ENCODE data around the gene ICA1. TPM values are rescaled to one million over a fixed set of nuclear protein-coding genes. Genes with fewer than 3 reads are reported as not detected.

Gene ICA1
- total RNA-seq, 1 donor from 2014 or later = 54.9 TPM

DNA sequence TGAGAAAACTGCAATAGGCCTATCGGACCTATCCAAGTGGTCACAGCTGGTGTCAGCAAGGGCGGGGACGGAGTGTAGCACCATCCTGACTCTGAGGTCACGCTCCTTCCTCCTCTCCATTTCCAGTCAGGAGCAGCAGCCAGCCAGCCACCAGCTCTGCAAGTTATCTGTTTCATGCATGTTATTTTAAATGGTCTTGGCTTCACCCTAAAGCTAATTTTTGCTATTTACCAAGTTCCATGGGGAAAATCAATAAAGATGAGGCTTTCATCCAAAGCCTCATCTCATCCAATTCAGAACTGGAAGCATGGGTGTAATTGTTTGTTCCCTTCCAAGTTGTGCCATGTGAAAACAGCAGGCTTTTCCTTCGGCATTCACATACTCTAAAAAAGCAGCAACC lies 49.3 kb downstream of the ICA1 start:
- TF ChIP-seq, protein P1, sequence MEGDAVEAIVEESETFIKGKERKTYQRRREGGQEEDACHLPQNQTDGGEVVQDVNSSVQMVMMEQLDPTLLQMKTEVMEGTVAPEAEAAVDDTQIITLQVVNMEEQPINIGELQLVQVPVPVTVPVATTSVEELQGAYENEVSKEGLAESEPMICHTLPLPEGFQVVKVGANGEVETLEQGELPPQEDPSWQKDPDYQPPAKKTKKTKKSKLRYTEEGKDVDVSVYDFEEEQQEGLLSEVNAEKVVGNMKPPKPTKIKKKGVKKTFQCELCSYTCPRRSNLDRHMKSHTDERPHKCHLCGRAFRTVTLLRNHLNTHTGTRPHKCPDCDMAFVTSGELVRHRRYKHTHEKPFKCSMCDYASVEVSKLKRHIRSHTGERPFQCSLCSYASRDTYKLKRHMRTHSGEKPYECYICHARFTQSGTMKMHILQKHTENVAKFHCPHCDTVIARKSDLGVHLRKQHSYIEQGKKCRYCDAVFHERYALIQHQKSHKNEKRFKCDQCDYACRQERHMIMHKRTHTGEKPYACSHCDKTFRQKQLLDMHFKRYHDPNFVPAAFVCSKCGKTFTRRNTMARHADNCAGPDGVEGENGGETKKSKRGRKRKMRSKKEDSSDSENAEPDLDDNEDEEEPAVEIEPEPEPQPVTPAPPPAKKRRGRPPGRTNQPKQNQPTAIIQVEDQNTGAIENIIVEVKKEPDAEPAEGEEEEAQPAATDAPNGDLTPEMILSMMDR (IDR thresholded peaks at IDR 0.05; ENCODE audit: borderline replicate concordance) = no peak
- intact Hi-C loops (cut with micrococcal nuclease) = no loop called here
- no peaks in the 10 kb centered on the region for H3K27me3 ChIP-seq (ENCODE audit: low read depth)
- no peak for DNase-seq
- no peak overlapping the region for H3K27ac ChIP-seq (replicated peaks)
- H3K4me3 ChIP-seq = no peak overlapping the region
- no peaks in the 10 kb centered on the region for H3K9me3 ChIP-seq (replicated peaks)
- H3K4me1 ChIP-seq = peaks cover 39% of the 10 kb centered on the region
- H3K36me3 ChIP-seq = no peaks in the 10 kb centered on the region

DNA sequence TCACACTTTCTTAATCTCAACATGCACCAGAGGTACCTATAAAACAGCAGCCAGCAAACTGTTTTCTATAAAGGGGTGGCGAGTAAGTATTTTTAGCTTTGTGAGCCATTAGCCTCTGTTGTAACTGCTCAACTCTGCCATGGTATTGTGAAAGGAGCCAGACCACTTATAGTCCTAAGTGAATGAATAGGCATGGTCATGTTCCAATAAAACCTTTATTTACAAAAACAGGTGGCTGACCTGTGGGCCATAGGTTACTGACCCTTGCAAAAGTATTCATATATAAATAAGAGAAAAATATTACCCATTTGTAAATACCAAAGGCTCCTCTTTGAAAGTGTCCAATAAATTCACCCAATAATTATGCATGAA lies 50.3 kb downstream of the ICA1 start:
- intact Hi-C loops (cut with micrococcal nuclease) = no loop called here
- Histone ChIP-seq H3K4me3 (no peak overlapping the region), H3K9me3 (replicated peaks) (no peaks in the 10 kb centered on the region), H3K36me3 (no peaks in the 10 kb centered on the region), H3K4me1 (peaks cover 40% of the 10 kb centered on the region), H3K27me3 (ENCODE audit: low read depth) (no peaks in the 10 kb centered on the region), H3K27ac (replicated peaks) (peak overlapping the region; percentile 63)
- DNase-seq = no peak
- TF ChIP-seq, protein P1 (IDR thresholded peaks at IDR 0.05; ENCODE audit: borderline replicate concordance) = no peak

DNA sequence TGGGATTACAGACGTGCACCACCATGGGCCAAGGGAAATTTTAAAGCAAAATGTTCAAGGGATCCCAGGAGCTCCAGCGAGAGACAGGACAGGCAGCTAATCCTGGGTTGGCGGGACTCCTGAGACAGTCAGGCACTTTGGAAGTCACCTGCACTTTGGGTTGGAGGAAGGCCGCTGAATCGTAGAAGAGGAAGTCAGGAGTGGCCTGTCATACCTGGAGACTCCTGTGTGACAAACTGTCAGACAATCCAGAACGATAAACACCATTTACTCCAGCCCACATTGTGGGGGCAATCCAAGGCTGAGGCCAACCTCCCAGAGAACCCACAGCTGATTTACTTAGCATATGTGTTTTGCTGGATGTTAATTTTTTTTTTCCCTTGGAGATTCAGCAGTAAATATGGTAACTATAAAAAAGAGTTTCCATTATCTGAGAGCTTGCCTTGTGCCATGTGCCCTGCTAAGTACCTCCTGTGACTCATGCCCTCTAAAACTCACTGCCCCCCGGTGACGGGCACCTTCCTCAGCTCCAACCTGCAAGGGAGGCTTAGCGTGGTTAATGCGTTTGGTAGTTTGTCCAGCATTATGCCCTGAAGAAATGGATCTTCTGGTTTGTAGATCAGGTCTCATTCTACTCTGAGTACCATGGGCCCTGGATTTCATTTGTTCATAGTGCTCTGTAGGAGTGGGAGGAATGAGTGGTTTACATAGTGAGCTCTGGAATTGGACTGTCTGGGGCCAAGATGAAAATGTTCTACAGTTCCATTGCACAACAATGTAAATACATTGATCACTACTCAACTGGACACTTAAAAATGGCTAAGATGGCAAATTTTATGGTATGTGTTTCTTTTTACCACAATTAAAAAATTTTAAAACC lies 50.9 kb downstream of the ICA1 start:
- Histone ChIP-seq H3K4me1 (peaks cover 46% of the 10 kb centered on the region), H3K27me3 (ENCODE audit: low read depth) (no peaks in the 10 kb centered on the region), H3K36me3 (no peaks in the 10 kb centered on the region), H3K4me3 (no peak overlapping the region), H3K27ac (replicated peaks) (peak overlapping the region; percentile 63), H3K9me3 (replicated peaks) (no peaks in the 10 kb centered on the region)
- TF ChIP-seq, protein P1 (IDR thresholded peaks at IDR 0.05; ENCODE audit: borderline replicate concordance) = no peak
- intact Hi-C loops (cut with micrococcal nuclease) = no loop called here
- no peak for DNase-seq

DNA sequence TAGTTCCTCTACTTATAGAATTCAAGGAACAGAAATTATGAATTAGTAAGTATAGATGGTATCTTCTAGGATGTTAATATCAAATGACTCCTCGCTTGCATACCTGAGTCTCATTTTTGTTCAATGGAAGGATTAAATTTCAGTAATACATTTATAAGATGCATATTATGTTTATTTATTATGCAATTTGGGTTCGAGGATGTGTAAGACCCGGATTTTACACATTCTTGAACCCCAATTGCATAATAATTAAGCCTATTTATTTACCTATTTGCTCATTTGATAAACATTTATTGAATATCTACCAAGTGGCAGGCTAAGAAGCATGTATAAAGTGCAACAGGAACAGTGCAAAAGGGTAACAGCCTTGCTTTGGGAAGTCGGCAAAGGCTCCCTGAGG lies 52.6 kb downstream of the ICA1 start:
- Histone ChIP-seq H3K4me3 (no peak overlapping the region), H3K27me3 (ENCODE audit: low read depth) (no peaks in the 10 kb centered on the region), H3K27ac (replicated peaks) (no peak overlapping the region), H3K36me3 (no peaks in the 10 kb centered on the region), H3K4me1 (peaks cover 55% of the 10 kb centered on the region), H3K9me3 (replicated peaks) (no peaks in the 10 kb centered on the region)
- TF ChIP-seq, protein P1 (IDR thresholded peaks at IDR 0.05; ENCODE audit: borderline replicate concordance) = no peak
- DNase-seq = no peak
- intact Hi-C loops (cut with micrococcal nuclease) = no loop called here

DNA sequence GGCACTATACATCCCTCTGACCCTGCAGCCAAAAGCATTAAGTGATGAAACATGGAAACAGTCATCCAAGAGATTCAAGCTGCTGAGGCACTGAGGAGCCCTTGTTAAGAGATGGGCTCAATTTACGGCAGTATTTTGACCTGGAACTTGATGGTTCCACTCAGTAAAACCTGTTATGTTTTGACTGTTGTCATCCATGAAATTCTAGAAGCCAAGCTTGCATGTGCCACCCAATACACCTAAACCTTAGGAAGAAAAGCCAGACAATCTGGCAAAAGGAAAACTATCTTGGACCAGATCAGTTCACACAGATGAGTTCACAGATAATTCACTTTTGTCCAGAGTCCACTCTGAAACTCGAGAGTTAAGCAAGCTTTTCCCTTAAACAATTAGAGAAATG lies 53.2 kb downstream of the ICA1 start:
- intact Hi-C loops (cut with micrococcal nuclease) = no loop called here
- H3K4me1 ChIP-seq = peaks cover 51% of the 10 kb centered on the region
- no peak overlapping the region for H3K27ac ChIP-seq (replicated peaks)
- H3K27me3 ChIP-seq (ENCODE audit: low read depth) = no peaks in the 10 kb centered on the region
- H3K9me3 ChIP-seq (replicated peaks) = no peaks in the 10 kb centered on the region
- DNase-seq = no peak
- no peak overlapping the region for H3K4me3 ChIP-seq
- H3K36me3 ChIP-seq = no peaks in the 10 kb centered on the region
- TF ChIP-seq, protein P1 (IDR thresholded peaks at IDR 0.05; ENCODE audit: borderline replicate concordance) = no peak
